Tibial artery (tissue), 4 donors: ENCODE results near the gene GNAS.

Source experiments
- DNase-seq, 2 donors: peaks; one replicate each; pipeline ENCODE4 v3.0.0-alpha.2; 2019
- H3K27ac ChIP-seq, 2 donors: fragments of 200-600 bp; sonication (generic) in 1 of 2; 1 replicate in 1 of 2; 2 replicates in 1 of 2; pipeline ENCODE4 v1.5.1; 2018 to 2019; ENCODE audit warnings: mild to moderate bottlenecking in 1 of 2
- H3K27me3 ChIP-seq, 2 donors: fragments of 200-600 bp; sonication (generic) in 1 of 2; one replicate each; pipeline versions ENCODE4 v1.5.1 to v1.6.0; 2016 to 2019
- H3K36me3 ChIP-seq, 3 donors: fragments of 200-600 bp; sonication (generic) in 2 of 3; one replicate each; pipeline ENCODE4 v1.5.1; 2016 to 2019; ENCODE audit warnings: mild to moderate bottlenecking in 2 of 3
- H3K4me1 ChIP-seq, 4 donors: fragments of 200-600 bp; sonication (generic) in 2 of 4; 1 replicate in 3 of 4; 2 replicates in 1 of 4; pipeline ENCODE4 v1.5.1; 2016 to 2019
- H3K4me3 ChIP-seq, 2 donors: fragments of 200-600 bp; sonication (generic) in 1 of 2; 1 replicate in 1 of 2; 2 replicates in 1 of 2; pipeline ENCODE4 v1.5.1; 2018 to 2019; ENCODE audit warnings: mild to moderate bottlenecking in 2 of 2
- H3K9me3 ChIP-seq, 3 donors: fragments of 200-600 bp; sonication (generic) in 1 of 3; one replicate each; pipeline ENCODE4 v1.5.1; 2016 to 2019
- intact Hi-C: fragments of 100-400 bp; cut with DNase I; formaldehyde crosslinking; loops from one replicate; pipeline ENCODE4 v1.15.0; 2023; ENCODE audit warnings: low total_unique reads
- TF ChIP-seq, protein P1 (sequence below), 2 experiments: fragments of 200-600 bp in 1 of 2; fragments of 450-650 bp in 1 of 2; IDR thresholded peaks; one replicate each; pipeline ENCODE4 v1.5.1; 2017 to 2019; ENCODE audit warnings: antibody characterized with exemption in 2 of 2, mild to moderate bottlenecking in 1 of 2, moderate library complexity in 1 of 2

GNAS gene

GRCh38 chr20:58854638-58855471 lies 2.3 kb downstream of the GNAS start:
- Histone ChIP-seq H3K4me1 (peaks cover 0 to 32% (median 21%) of the 10 kb centered on the region in 4 donors), H3K27me3 (peaks cover 0 to 77% of the 10 kb centered on the region in 2 donors), H3K27ac (no peak overlapping the region), H3K4me3 (peak overlapping the region; percentile 15 to 28), H3K36me3 (no peaks in the 10 kb centered on the region), H3K9me3 (no peaks in the 10 kb centered on the region)
- intact Hi-C loops, result no loop called here
- DNase-seq, result no peak
- TF ChIP-seq, protein P1, sequence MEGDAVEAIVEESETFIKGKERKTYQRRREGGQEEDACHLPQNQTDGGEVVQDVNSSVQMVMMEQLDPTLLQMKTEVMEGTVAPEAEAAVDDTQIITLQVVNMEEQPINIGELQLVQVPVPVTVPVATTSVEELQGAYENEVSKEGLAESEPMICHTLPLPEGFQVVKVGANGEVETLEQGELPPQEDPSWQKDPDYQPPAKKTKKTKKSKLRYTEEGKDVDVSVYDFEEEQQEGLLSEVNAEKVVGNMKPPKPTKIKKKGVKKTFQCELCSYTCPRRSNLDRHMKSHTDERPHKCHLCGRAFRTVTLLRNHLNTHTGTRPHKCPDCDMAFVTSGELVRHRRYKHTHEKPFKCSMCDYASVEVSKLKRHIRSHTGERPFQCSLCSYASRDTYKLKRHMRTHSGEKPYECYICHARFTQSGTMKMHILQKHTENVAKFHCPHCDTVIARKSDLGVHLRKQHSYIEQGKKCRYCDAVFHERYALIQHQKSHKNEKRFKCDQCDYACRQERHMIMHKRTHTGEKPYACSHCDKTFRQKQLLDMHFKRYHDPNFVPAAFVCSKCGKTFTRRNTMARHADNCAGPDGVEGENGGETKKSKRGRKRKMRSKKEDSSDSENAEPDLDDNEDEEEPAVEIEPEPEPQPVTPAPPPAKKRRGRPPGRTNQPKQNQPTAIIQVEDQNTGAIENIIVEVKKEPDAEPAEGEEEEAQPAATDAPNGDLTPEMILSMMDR (IDR thresholded peaks at IDR 0.05), result no peak

- H3K4me1 ChIP-seq, result peaks cover 0 to 32% (median 21%) of the 10 kb centered on the region in 4 donors
- H3K27me3 ChIP-seq, result peaks cover 0 to 68% of the 10 kb centered on the region in 2 donors
- intact Hi-C loops, result no loop called here
- TF ChIP-seq, protein P1 (IDR thresholded peaks at IDR 0.05), result no peak
- no peaks in the 10 kb centered on the region for H3K36me3 ChIP-seq
- H3K4me3 ChIP-seq, result no peak overlapping the region
- no peak for DNase-seq
- H3K27ac ChIP-seq, result no peak overlapping the region
- no peaks in the 10 kb centered on the region for H3K9me3 ChIP-seq
These were observed 3.2 kb downstream of the GNAS start for GRCh38 chr20:58855506-58856389.

DNA sequence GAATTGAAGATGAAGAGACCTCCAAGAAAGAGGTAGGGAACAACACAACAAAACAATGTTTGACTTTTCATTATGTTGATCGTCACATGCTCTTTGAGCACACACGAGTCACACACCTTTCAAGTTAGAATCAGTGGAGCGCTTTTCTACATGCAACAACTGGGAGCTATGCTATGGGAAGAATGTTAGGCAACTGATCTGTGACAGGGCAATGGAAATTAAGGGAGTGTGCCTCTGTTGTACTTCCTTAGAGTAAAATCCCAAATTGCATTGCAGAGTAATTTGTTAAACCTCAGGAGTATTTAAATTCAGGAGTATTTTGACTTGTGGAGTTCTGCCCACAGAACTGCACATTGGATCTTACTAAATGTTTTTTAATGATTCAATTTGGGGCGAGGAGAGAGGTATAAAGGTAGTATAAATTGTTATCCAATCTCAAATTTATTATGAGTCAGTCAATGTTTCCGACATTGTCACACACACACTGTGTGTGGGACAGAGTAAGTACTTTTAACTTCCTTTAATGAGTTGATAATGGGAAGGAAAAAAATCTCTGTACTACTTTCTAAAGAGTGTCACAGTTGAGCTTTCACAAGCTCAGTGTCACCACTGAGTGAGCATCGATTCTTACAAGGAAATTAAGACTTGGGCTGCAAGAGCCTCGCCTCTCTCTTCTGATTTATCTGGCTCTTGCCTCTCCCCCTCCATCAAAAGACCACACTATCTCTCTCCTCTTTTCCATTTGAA lies 10.7 kb downstream of the GNAS start:
- intact Hi-C loops, result no loop called here
- TF ChIP-seq, protein P1 (IDR thresholded peaks at IDR 0.05), result no peak

DNA sequence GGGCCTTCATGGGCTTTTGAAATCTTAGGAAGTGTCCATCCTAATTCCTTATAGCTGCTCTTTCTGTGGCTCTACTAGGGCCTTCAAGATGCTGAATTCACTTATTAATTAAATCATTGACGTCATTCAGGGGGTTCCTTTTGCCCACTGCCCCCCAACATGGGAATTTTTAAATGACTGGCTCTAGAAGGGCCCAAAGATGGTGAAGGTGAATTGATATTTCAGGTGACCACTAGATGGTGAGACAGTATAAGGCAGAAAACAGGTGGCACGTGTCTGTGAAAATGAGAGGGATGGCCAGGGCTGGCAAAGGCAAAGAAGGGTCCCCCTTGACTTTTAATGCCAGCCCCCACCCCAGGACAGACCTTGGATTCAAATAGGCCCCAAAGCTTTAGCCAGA lies 11.8 kb downstream of the GNAS start:
- Histone ChIP-seq H3K9me3 (no peaks in the 10 kb centered on the region), H3K4me3 (no peak overlapping the region), H3K36me3 (no peaks in the 10 kb centered on the region), H3K4me1 (no peaks in the 10 kb centered on the region), H3K27me3 (peaks cover 0 to 23% of the 10 kb centered on the region in 2 donors), H3K27ac (no peak overlapping the region)
- intact Hi-C loops, result no loop called here
- DNase-seq, result no peak
- TF ChIP-seq, protein P1 (IDR thresholded peaks at IDR 0.05), result no peak

More for the DNA sequence above, 10.7 kb downstream of the GNAS start:
- no peak for DNase-seq
- no peaks in the 10 kb centered on the region for H3K4me1 ChIP-seq
- no peaks in the 10 kb centered on the region for H3K36me3 ChIP-seq
- H3K27me3 ChIP-seq, result peaks cover 0 to 23% of the 10 kb centered on the region in 2 donors
- H3K27ac ChIP-seq, result no peak overlapping the region
- H3K4me3 ChIP-seq, result no peak overlapping the region
- no peaks in the 10 kb centered on the region for H3K9me3 ChIP-seq

GRCh38 chr20:58865843-58866242 lies 13.3 kb downstream of the GNAS start:
- no peak for DNase-seq
- TF ChIP-seq, protein P1 (IDR thresholded peaks at IDR 0.05), result no peak
- no peaks in the 10 kb centered on the region for H3K36me3 ChIP-seq
- no peaks in the 10 kb centered on the region for H3K9me3 ChIP-seq
- no peak overlapping the region for H3K4me3 ChIP-seq
- no peak overlapping the region for H3K27ac ChIP-seq
- intact Hi-C loops, result no loop called here
- H3K27me3 ChIP-seq, result peaks cover 0 to 23% of the 10 kb centered on the region in 2 donors
- no peaks in the 10 kb centered on the region for H3K4me1 ChIP-seq
